HG03469 (cell line): ENCODE measurements around the gene MKLN1.

Experiments used
- ATAC-seq: cut with Tn5 transposase; IDR thresholded peaks from one replicate; pipeline ENCODE4 v1.9.1; 2021; ENCODE audit warnings: mild to moderate bottlenecking, moderate library complexity, moderate number of reproducible peaks; ENCODE audit not compliant: unreplicated experiment

Gene MKLN1

DNA sequence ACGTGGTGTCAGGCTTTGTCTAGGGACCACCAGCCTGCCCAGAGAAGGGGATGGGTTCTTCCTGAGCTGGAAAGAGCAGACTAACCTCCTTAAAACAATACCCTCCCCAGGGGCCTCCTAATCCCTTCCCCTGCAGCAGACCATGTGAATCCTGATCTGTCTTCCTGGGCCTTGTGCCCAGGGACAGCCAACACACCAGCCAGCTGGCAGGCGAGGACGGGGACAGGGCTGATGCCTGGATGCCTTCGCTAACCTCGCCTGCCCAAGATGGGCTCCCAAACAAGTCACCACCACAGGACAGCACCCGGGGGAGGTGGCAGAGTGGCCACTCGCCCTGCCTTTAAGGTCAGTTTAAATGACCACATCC is 211.1 kb downstream of the MKLN1 start:
- no peak for ATAC-seq

DNA sequence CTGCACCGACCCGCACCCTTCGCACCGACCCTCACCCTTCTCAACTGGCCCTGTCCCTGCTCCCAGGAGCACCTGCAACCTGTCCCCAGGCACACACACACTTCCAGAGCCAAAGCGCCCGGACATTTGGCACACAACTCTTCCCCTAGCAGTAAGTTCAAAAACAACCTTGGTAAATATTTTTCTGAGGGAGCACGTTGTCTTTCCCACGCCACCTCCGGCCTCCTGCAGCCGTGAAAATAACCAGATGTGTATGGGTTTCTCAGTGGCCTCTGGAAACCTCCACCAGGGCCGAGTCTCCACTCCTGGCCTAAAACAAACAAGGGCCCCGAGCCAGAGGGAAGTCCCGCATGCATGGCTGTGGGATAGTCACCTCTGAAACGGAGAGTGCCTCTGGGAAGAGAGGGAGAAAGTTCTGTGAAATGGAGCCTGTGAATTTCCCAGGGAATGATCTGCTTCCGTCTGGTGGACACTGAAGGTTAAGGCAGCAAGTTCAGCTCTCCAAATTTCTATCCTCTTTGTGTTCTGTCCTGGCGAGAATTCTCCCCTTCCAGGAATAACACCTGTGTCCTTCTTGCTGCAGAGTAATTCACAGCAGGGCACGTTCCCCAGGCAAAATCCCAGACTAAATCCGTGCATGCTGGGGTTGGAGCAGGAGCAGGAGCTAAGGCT is 213.0 kb downstream of the MKLN1 start:
- no peak for ATAC-seq

DNA sequence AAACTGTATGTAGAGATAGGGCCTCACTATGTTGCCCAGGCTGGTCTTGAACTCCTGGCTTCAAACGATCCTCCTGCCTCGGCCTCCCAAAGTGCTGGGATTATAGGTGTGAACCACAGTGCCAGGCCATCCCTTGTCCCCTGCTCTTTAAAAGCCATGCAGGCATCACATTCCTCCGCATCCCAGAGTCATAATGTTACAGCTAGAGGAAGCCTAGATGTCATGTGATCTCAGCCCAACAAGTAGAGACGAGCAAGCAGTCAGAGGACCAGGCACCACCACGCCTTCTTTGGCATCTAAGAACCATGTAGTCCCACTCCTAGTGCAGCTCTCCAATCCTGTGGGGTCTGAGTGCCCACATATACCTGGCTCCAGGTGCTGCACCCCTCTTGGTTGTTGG is 215.6 kb downstream of the MKLN1 start:
- no peak for ATAC-seq

DNA sequence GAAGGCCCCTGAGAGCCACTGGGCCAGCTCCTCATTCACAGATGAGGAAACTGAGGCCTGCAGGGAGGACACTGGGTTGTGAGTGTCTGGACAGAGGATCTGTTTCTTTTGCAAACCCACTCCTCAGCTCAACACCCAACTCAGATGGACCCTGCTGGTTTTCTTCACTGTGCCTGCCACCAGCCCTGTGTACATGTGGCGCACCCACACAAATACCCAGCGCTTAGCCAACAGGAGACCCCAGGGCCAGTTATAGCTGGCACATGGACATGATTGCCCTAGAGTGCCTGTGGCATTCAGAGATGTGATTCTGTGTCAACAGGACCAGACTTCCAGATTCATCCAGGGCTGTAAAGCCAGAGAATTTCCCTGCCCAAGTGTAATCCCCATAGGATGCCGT is 216.3 kb downstream of the MKLN1 start:
- ATAC-seq = no peak

DNA sequence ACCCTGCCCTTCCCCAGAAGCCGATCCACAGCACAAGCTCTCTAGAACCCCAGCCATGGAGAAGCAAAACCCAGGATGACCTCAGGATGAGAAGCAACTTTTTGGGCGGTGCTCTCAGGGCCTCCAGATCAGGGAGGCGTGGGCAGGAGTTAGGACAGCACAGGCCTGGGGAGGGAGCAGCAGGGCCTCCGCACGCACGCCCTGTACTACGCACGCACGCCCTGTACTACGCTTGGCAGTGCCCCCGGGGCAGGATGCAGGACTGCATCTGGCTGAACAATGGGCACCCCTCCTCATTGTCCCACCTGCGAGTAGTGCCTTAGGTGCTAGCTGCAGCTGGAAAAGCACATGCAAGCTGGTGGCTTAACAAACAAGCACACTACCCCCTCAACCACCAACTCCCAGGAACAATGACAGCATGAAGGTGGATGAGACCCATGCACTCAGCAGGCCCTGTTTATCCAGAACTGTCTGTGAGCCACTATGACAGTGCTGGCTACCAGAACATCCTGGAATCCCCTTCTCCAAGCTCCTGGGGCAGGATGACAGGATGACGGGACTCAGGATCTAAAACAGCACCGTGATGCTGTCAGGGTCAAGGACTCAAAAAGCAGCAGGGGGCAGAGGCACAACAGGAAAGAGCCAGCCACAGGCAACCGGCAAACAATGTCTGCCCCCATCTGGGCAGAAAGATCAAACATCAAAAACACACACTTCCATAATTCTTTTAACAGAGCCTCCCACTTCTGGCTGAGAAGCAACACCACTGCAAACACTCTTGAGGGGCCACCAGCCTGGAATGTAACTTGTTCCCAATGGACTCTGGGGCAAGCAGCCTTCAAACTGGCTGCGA is 217.0 kb downstream of the MKLN1 start:
- ATAC-seq = no peak

DNA sequence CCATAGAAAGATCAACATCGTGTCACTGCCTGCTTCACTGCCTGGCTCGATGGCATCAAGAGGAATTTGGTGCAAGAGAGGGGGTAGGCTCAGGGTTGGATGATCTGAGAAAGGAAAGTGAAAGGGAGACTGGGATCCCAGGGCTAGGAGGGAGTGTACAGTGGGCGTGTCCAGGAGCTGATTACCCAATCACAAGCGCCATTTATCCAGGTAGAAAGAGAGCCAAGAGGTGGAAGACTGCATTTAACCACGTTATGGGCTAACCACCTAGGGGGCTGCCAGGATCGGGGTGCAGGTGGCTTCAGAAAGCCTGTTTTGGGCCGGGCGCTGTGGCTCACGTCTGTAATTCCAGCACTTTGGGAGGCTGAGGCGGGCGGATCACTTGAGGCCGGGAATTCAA is 218.4 kb downstream of the MKLN1 start:
- ATAC-seq = no peak
